Measurements from ENCODE around the gene IL15. TPM values are rescaled to one million over a fixed set of nuclear protein-coding genes. Genes with fewer than 3 reads are reported as not detected.

The IL15 gene
- total RNA-seq, 2 donors from 2014 or later = 0.66 to 2.1 TPM

GRCh38 chr4:141713185-141713584 is 76.8 kb downstream of the IL15 start:
- intact Hi-C loops (cut with DNase I) = no loop called here

GRCh38 chr4:141713771-141714445 is 77.5 kb downstream of the IL15 start:
- Histone ChIP-seq H3K36me3 (replicated peaks in 1 of 2; ENCODE audit: insufficient read depth in 1 of 2, low read depth in 2 of 2) (no peaks in the 10 kb centered on the region), H3K4me3 (no peak overlapping the region), H3K4me1 (no peaks in the 10 kb centered on the region), H3K27ac (no peak overlapping the region), H3K27me3 (no peaks in the 10 kb centered on the region), H3K9me3 (no peaks in the 10 kb centered on the region)
- 83 to 90% methylated on average over 3 of the region's 3 CpGs for WGBS, 2 donors
- ATAC-seq (no peak), DNase-seq (no peak)
- TF ChIP-seq POLR2A (IDR thresholded peaks at IDR 0.05) (no peak), CTCF (IDR thresholded peaks at IDR 0.05) (no peak)
- intact Hi-C loops (cut with DNase I) = no loop called here

More at GRCh38 chr4:141713185-141713584, 76.8 kb downstream of the IL15 start:
- Histone ChIP-seq H3K36me3 (replicated peaks in 1 of 2; ENCODE audit: insufficient read depth in 1 of 2, low read depth in 2 of 2) (no peaks in the 10 kb centered on the region), H3K4me1 (no peaks in the 10 kb centered on the region), H3K27ac (no peak overlapping the region), H3K9me3 (no peaks in the 10 kb centered on the region), H3K27me3 (no peaks in the 10 kb centered on the region), H3K4me3 (no peak overlapping the region)
- WGBS, 2 donors = 71 to 80% methylated on average over 4 of the region's 4 CpGs
- ATAC-seq = no peak
- DNase-seq = no peak
- no peak for TF ChIP-seq POLR2A (IDR thresholded peaks at IDR 0.05)
- no peak for TF ChIP-seq CTCF (IDR thresholded peaks at IDR 0.05)

- Histone ChIP-seq H3K27me3 (no peaks in the 10 kb centered on the region), H3K4me1 (no peaks in the 10 kb centered on the region), H3K36me3 (replicated peaks in 1 of 2; ENCODE audit: insufficient read depth in 1 of 2, low read depth in 2 of 2) (no peaks in the 10 kb centered on the region), H3K9me3 (no peaks in the 10 kb centered on the region), H3K27ac (no peak overlapping the region), H3K4me3 (no peak overlapping the region)
- 84 to 96% methylated on average over 1 of the region's 1 CpG for WGBS, 2 donors
- TF ChIP-seq CTCF (IDR thresholded peaks at IDR 0.05) (no peak), POLR2A (IDR thresholded peaks at IDR 0.05) (no peak)
- DNase-seq (no peak), ATAC-seq (no peak)
- intact Hi-C loops (cut with DNase I) = no loop called here
These were observed 83.2 kb downstream of the IL15 start for GRCh38 chr4:141719585-141719984.

DNA sequence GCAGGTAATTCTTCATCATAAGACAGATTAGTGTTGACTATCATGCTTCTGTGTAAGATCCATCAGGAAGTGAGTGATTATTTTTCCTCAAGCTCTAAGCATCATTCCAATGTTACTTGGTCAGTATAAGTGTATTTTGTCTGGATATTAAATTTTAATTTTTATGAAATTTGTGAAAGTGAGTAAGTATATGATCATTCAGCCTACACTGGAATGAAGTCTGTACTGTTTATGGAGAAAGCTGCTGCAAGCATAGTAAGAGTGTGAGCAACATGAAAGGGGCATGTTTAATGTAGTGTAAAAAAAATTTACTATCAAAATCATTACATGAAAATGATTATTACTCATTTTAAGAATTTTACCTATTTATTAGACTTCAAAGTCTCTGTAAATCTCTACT is 84.8 kb downstream of the IL15 start:
- Histone ChIP-seq H3K36me3 (replicated peaks in 1 of 2; ENCODE audit: insufficient read depth in 1 of 2, low read depth in 2 of 2) (no peaks in the 10 kb centered on the region), H3K4me3 (no peak overlapping the region), H3K4me1 (no peaks in the 10 kb centered on the region), H3K27ac (no peak overlapping the region), H3K27me3 (no peaks in the 10 kb centered on the region), H3K9me3 (no peaks in the 10 kb centered on the region)
- DNase-seq (no peak), ATAC-seq (no peak)
- intact Hi-C loops (cut with DNase I) = no loop called here
- TF ChIP-seq CTCF (IDR thresholded peaks at IDR 0.05) (no peak), POLR2A (IDR thresholded peaks at IDR 0.05) (no peak)

DNA sequence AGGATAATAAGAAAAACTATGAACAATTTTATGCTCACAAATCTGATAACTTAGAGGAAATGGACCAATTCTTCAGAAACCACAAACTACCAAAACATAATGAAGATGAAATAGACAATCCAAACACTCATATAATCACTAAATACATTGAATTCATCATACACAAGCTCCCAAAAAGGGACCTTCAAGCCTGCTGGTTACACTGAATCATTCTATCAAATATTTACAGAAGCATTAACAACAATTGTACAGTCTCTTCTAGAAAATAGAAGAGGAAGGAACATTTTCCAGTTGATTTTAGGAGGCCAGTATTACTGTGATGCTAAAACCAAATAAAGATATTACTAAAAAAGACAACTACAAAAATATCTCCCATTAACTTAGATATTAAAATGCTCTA is 88.3 kb downstream of the IL15 start:
- no peaks in the 10 kb centered on the region for H3K4me1 ChIP-seq
- ATAC-seq (no peak), DNase-seq (no peak)
- no peak overlapping the region for H3K4me3 ChIP-seq
- no peak for TF ChIP-seq POLR2A (IDR thresholded peaks at IDR 0.05)
- TF ChIP-seq CTCF (IDR thresholded peaks at IDR 0.05) = no peak
- H3K36me3 ChIP-seq (replicated peaks in 1 of 2; ENCODE audit: insufficient read depth in 1 of 2, low read depth in 2 of 2) = no peaks in the 10 kb centered on the region
- no peak overlapping the region for H3K27ac ChIP-seq
- no peaks in the 10 kb centered on the region for H3K27me3 ChIP-seq
- H3K9me3 ChIP-seq = no peaks in the 10 kb centered on the region
- intact Hi-C loops (cut with DNase I) = no loop called here
